HepG2 (cell line): ENCODE measurements around the gene GCN1. TPM values are rescaled to one million over a fixed set of nuclear protein-coding genes. Genes with fewer than 3 reads are reported as not detected.

Experiments
- ARNT2 ChIP-seq: sonication (generic); formaldehyde crosslinking; IDR thresholded peaks from 2 replicates; pipeline ENCODE4 v1.8.0; 2022; ENCODE audit warnings: mild to moderate bottlenecking, low read depth, missing genetic modification reagents, moderate library complexity
- ATF1 ChIP-seq: IDR thresholded peaks from 2 replicates; pipeline ENCODE4 v1.6.1; 2016; ENCODE audit warnings: mild to moderate bottlenecking, control low read depth
- ATF7-NPFF ChIP-seq: sonication (generic); formaldehyde crosslinking; IDR thresholded peaks from 2 replicates; pipeline ENCODE4 v1.8.1; 2023; ENCODE audit warnings: mild to moderate bottlenecking, low read depth, missing genetic modification reagents, moderate library complexity
- CHD2 ChIP-seq: IDR thresholded peaks from 2 replicates; pipeline ENCODE4 v1.6.1; 2011; ENCODE audit warnings: low read depth, low read length, improper control_type of control experiment
- FOXO1 ChIP-seq: sonication (generic); formaldehyde crosslinking; IDR thresholded peaks from 2 replicates; pipeline ENCODE4 v1.4.0; 2020; ENCODE audit warnings: missing genetic modification reagents
- KLF15 ChIP-seq: sonication (generic); formaldehyde crosslinking; IDR thresholded peaks from 2 replicates; pipeline ENCODE4 v1.8.1; 2023; ENCODE audit warnings: borderline replicate concordance, mild to moderate bottlenecking, inconsistent platforms, missing genetic modification reagents, mixed read lengths
- MTF2 ChIP-seq: sonication (generic); formaldehyde crosslinking; IDR thresholded peaks from 2 replicates; pipeline ENCODE4 v1.5.0; 2020; ENCODE audit warnings: missing genetic modification reagents, borderline replicate concordance
- NBN ChIP-seq: fragments of 450-650 bp; conservative IDR thresholded peaks from 2 replicates; pipeline ENCODE4 v1.6.1; 2017
- NFRKB ChIP-seq: fragments of 450-650 bp; IDR thresholded peaks from 2 replicates; pipeline ENCODE4 v1.6.1; 2017
- PLRG1 ChIP-seq: fragments of 450-650 bp; conservative IDR thresholded peaks from 2 replicates; pipeline ENCODE4 v1.6.1; 2016
- RBM39 ChIP-seq: fragments of 200-400 bp; formaldehyde crosslinking; IDR thresholded peaks from one replicate; pipeline ENCODE4 v1.6.1; 2018; ENCODE audit warnings: antibody characterized with exemption, mild to moderate bottlenecking, low read depth, low read length; ENCODE audit not compliant: poor library complexity, severe bottlenecking
- SP140L ChIP-seq: sonication (generic); formaldehyde crosslinking; IDR thresholded peaks from 2 replicates; pipeline ENCODE4 v1.4.0; 2020; ENCODE audit warnings: missing genetic modification reagents, borderline replicate concordance
- TEAD3 ChIP-seq: optimal IDR thresholded peaks from 2 replicates; pipeline ENCODE3; 2016; ENCODE audit warnings: borderline replicate concordance
- ZFAT ChIP-seq: sonication (generic); formaldehyde crosslinking; conservative IDR thresholded peaks from 2 replicates; pipeline ENCODE4 v1.8.1; 2023; ENCODE audit warnings: missing genetic modification reagents, inconsistent platforms
- ZNF570 ChIP-seq: sonication (generic); formaldehyde crosslinking; IDR thresholded peaks from 2 replicates; pipeline ENCODE4 v1.4.0; 2020; ENCODE audit warnings: mild to moderate bottlenecking, missing genetic modification reagents, borderline replicate concordance
- ZNF619 ChIP-seq: sonication (generic); formaldehyde crosslinking; IDR thresholded peaks from 2 replicates; pipeline ENCODE4 v1.4.0; 2020; ENCODE audit warnings: mild to moderate bottlenecking, missing genetic modification reagents
- ZNF780A ChIP-seq: sonication (generic); formaldehyde crosslinking; IDR thresholded peaks from 2 replicates; pipeline ENCODE4 v1.8.0; 2022; ENCODE audit warnings: mild to moderate bottlenecking, missing genetic modification reagents, moderate library complexity
- polyA plus RNA-seq, 8 experiments: library from polyadenylated mRNA; depleted of rRNA in 3 of 8; stranded (reverse) in 7 of 8; unstranded in 1 of 8; fragments of >200 nt; fragmentation: Illumina TruSeq in 4 of 8; extraction: Trizol in 4 of 8; gene quantifications; 2 replicates each; pipeline versions ENCODE4 v1.2.1 to v1.2.3, GENCODE V29; 2011 to 2016; ENCODE audit warnings: low read depth in 4 of 8, missing spikeins in 1 of 8, mixed read lengths in 1 of 8; ENCODE audit not compliant: insufficient read depth in 1 of 8
- total RNA-seq, 5 experiments: library from RNA; depleted of rRNA; stranded (reverse); fragments of >200 nt; fragmentation: Illumina TruSeq; extraction: Trizol; gene quantifications; 2 replicates each; pipeline ENCODE4 v1.2.3, GENCODE V29; 2016; ENCODE audit warnings: low read depth in 1 of 5
- TF ChIP-seq, protein P1 (sequence below): sonication (generic); formaldehyde crosslinking; IDR thresholded peaks from 2 replicates; pipeline ENCODE4 v1.8.1; 2023; ENCODE audit warnings: mild to moderate bottlenecking, missing genetic modification reagents
- TF ChIP-seq, protein P2 (sequence below): sonication (generic); formaldehyde crosslinking; IDR thresholded peaks from 2 replicates; pipeline ENCODE4 v1.4.0; 2020; ENCODE audit warnings: missing genetic modification reagents, mild to moderate bottlenecking, borderline replicate concordance
- TF ChIP-seq, protein P3 (sequence below): fragments of 450-650 bp; IDR thresholded peaks from 2 replicates; pipeline ENCODE4 v1.6.1; 2017; ENCODE audit warnings: mild to moderate bottlenecking
- TF ChIP-seq, protein P4 (sequence below): IDR thresholded peaks from 2 replicates; pipeline ENCODE4 v1.6.1; 2016; ENCODE audit warnings: low read depth, borderline replicate concordance
- TF ChIP-seq, protein P5 (sequence below): sonication (generic); formaldehyde crosslinking; IDR thresholded peaks from 2 replicates; pipeline ENCODE4 v1.4.0; 2020; ENCODE audit warnings: missing genetic modification reagents

GCN1 gene
- total and polyA plus RNA-seq, 2 of the 13 experiments (the other 11 are each of a cell fraction or from before 2014, with no cell fraction given), result 58.2 to 83.0 TPM

DNA sequence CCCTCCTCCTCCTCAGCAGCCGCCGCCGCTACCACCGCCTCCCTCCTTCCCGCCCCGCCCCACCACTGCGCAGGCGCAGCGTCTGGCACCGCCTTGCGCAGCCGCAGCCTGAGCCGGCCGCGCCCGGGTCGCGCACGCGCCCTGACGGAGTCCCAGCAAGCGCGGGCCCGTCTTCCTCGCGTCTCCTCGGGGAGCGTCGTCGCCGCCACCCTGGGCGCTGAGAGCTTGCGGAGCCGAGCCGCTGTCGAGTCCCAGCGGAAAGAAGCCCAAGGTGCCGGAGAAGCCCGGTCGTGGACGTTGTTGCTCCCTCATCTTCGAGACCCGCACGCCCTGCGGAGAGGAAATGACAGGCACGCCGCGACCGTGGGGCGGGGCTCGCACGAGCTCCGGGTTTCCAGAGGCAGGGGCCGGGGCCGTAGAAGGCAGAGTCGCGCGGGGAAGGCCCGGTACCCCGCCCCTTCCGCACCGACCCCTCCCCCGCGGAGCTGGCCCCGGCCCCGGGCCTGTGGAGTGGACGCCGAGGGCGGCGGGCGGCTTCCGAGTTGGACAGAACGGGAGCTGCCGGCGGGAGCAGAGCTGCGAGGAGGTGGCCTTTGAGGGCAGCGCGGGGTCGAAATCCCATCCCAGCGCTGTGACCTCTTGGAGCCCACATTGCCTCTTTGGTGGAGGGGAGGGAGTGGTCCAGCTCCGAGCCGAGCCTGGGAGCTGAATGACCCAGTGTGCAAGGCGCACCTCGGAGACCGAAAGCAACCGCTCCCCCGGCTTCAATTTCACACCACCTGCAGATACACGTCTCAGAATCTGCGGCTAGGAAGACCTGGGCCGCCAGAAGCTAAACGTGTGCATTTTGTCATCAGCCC, 77.5 kb downstream of the GCN1 start (continued):
- TF ChIP-seq, protein P1, sequence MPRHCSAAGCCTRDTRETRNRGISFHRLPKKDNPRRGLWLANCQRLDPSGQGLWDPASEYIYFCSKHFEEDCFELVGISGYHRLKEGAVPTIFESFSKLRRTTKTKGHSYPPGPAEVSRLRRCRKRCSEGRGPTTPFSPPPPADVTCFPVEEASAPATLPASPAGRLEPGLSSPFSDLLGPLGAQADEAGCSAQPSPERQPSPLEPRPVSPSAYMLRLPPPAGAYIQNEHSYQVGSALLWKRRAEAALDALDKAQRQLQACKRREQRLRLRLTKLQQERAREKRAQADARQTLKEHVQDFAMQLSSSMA, result no peak; the same call in 1 of the 2 replicates
- no peak for TF ChIP-seq CHD2
- peak; percentile 67 for TF ChIP-seq RBM39
- peak; percentile 13; the same call in 1 of the 2 replicates for TF ChIP-seq FOXO1 (CRISPR knock-in tag)
- TF ChIP-seq, protein P2, sequence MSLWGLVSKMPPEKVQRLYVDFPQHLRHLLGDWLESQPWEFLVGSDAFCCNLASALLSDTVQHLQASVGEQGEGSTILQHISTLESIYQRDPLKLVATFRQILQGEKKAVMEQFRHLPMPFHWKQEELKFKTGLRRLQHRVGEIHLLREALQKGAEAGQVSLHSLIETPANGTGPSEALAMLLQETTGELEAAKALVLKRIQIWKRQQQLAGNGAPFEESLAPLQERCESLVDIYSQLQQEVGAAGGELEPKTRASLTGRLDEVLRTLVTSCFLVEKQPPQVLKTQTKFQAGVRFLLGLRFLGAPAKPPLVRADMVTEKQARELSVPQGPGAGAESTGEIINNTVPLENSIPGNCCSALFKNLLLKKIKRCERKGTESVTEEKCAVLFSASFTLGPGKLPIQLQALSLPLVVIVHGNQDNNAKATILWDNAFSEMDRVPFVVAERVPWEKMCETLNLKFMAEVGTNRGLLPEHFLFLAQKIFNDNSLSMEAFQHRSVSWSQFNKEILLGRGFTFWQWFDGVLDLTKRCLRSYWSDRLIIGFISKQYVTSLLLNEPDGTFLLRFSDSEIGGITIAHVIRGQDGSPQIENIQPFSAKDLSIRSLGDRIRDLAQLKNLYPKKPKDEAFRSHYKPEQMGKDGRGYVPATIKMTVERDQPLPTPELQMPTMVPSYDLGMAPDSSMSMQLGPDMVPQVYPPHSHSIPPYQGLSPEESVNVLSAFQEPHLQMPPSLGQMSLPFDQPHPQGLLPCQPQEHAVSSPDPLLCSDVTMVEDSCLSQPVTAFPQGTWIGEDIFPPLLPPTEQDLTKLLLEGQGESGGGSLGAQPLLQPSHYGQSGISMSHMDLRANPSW, result peak; percentile 55; the same call in 1 of the 2 replicates
- TF ChIP-seq PLRG1, result no peak
- no peak for TF ChIP-seq NFRKB
- TF ChIP-seq ATF7-NPFF, result peak; percentile 93
- no peak for TF ChIP-seq ATF1 (CRISPR knock-in tag)
- TF ChIP-seq, protein P3, sequence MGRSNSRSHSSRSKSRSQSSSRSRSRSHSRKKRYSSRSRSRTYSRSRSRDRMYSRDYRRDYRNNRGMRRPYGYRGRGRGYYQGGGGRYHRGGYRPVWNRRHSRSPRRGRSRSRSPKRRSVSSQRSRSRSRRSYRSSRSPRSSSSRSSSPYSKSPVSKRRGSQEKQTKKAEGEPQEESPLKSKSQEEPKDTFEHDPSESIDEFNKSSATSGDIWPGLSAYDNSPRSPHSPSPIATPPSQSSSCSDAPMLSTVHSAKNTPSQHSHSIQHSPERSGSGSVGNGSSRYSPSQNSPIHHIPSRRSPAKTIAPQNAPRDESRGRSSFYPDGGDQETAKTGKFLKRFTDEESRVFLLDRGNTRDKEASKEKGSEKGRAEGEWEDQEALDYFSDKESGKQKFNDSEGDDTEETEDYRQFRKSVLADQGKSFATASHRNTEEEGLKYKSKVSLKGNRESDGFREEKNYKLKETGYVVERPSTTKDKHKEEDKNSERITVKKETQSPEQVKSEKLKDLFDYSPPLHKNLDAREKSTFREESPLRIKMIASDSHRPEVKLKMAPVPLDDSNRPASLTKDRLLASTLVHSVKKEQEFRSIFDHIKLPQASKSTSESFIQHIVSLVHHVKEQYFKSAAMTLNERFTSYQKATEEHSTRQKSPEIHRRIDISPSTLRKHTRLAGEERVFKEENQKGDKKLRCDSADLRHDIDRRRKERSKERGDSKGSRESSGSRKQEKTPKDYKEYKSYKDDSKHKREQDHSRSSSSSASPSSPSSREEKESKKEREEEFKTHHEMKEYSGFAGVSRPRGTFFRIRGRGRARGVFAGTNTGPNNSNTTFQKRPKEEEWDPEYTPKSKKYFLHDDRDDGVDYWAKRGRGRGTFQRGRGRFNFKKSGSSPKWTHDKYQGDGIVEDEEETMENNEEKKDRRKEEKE, result no peak
- peak; percentile 46; the same call in 1 of the 2 replicates for TF ChIP-seq ZFAT
- TF ChIP-seq, protein P4, sequence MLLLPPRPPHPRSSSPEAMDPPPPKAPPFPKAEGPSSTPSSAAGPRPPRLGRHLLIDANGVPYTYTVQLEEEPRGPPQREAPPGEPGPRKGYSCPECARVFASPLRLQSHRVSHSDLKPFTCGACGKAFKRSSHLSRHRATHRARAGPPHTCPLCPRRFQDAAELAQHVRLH (CRISPR knock-in tag), result peak; percentile 80; the same call in 1 of the 2 replicates
- TF ChIP-seq, protein P5, sequence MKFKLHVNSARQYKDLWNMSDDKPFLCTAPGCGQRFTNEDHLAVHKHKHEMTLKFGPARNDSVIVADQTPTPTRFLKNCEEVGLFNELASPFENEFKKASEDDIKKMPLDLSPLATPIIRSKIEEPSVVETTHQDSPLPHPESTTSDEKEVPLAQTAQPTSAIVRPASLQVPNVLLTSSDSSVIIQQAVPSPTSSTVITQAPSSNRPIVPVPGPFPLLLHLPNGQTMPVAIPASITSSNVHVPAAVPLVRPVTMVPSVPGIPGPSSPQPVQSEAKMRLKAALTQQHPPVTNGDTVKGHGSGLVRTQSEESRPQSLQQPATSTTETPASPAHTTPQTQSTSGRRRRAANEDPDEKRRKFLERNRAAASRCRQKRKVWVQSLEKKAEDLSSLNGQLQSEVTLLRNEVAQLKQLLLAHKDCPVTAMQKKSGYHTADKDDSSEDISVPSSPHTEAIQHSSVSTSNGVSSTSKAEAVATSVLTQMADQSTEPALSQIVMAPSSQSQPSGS (CRISPR knock-in tag), result no peak
- TF ChIP-seq ZNF570, result peak; percentile 77; the same call in 1 of the 2 replicates
- no peak for TF ChIP-seq SP140L (CRISPR knock-in tag)
- no peak for TF ChIP-seq ZNF780A (CRISPR knock-in tag)
- TF ChIP-seq ZNF619 (CRISPR knock-in tag), result peak; percentile 85; the same call in 1 of the 2 replicates
- peak; percentile 43 for TF ChIP-seq TEAD3 (CRISPR knock-in tag)
- TF ChIP-seq ARNT2 (CRISPR knock-in tag), result peak; percentile 95
- no peak for TF ChIP-seq NBN
- TF ChIP-seq MTF2, result no peak
- TF ChIP-seq KLF15, result no peak
